Upper lobe of right lung (tissue), 1 donor: ENCODE results near the gene H3-3A. TPM values are rescaled to one million over a fixed set of nuclear protein-coding genes. Genes with fewer than 3 reads are reported as not detected.
"Not testable (repeated sequence)": the region's sequence is repeated elsewhere in the genome, so short reads cannot be mapped to it uniquely, and the experiment has no call there.

Experiments
- ATAC-seq: fragments of 200-7000 bp; cut with Tn5 transposase; one replicate; pipeline ENCODE4 v1.9.1; 2020; ENCODE audit warnings: mild to moderate bottlenecking, moderate library complexity
- DNase-seq: peaks from one replicate; pipeline ENCODE4 v3.0.0-alpha.2; 2020
- H3K27ac ChIP-seq: fragments of 200-600 bp; one replicate; pipeline ENCODE4 v1.8.0; 2022
- H3K27me3 ChIP-seq: fragments of 200-600 bp; one replicate; pipeline ENCODE4 v1.8.0; 2022; ENCODE audit warnings: mild to moderate bottlenecking
- H3K36me3 ChIP-seq: fragments of 200-600 bp; one replicate; pipeline ENCODE4 v1.8.0; 2022
- H3K4me1 ChIP-seq: fragments of 200-600 bp; one replicate; pipeline ENCODE4 v1.8.0; 2022
- H3K4me3 ChIP-seq: fragments of 200-600 bp; one replicate; pipeline ENCODE4 v1.8.0; 2022; ENCODE audit warnings: mild to moderate bottlenecking
- H3K9me3 ChIP-seq: fragments of 200-600 bp; one replicate; pipeline ENCODE4 v1.8.0; 2022
- CTCF ChIP-seq: fragments of 200-600 bp; IDR thresholded peaks from one replicate; pipeline ENCODE4 v1.8.0; 2022; ENCODE audit warnings: antibody characterized with exemption
- intact Hi-C: fragments of 100-400 bp; cut with DNase I; formaldehyde crosslinking; loops from one replicate; pipeline ENCODE4 v1.11.0; 2022
- total RNA-seq: library from RNA; stranded (reverse); fragmentation: NEBNext Ultra II Directional; extraction: Animal tissue kit (Norgen Biotek cat#: 25700); gene quantifications from one replicate; pipeline ENCODE4 v1.2.1, GENCODE V29; 2021
- donor health status: DM: no; HTN: yes; CAD: no; lungs with severe emphysema.

Gene H3-3A
- total RNA-seq, 1 donor from 2014 or later = 435 TPM

DNA sequence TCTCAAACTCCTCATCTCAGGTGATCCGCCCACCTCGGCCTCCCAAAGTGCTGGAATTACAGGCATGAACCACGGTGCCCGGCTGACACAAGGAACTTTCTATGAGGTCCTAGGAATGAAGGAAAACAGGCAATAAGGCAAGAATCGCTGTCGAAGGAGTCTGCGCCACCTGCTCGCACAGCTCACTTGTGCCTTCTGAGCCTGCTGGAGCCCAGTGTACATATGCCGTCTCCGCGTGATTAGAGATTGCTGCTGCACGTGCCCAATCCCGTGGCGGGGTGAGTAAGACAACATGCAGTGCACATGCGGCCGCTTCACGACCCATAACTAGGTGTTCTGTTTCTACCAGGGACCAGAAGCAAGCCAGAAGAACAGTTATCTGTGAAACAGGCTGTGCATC, 24.3 kb downstream of the H3-3A start:
- Histone ChIP-seq H3K4me3 (no peak overlapping the region), H3K9me3 (no peaks in the 10 kb centered on the region), H3K27ac (no peak overlapping the region), H3K27me3 (no peaks in the 10 kb centered on the region), H3K36me3 (no peaks in the 10 kb centered on the region), H3K4me1 (peaks cover 7% of the 10 kb centered on the region)
- intact Hi-C loops = no loop called here
- TF ChIP-seq CTCF = no peak
- DNase-seq = peak; percentile 48
- no peak for ATAC-seq

DNA sequence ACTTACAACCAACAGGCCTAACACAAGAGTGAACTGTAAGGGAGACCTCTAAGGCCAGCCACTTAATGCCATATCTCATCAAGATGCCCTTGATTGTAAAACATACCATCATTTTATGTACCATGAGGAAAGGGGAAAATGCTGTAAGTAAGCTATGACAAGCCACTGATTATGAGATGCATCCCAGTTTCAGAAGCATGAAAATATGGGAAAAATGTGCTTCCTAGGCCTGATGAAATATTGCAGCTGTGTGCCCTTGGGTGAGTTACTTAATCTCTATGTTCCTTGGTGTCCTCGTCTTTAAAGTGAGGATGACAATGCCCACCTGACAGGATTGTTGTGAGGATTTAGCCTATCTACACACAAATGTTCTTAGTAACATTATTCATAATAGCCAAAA, 28.9 kb downstream of the H3-3A start:
- H3K36me3 ChIP-seq = no peaks in the 10 kb centered on the region
- no peak overlapping the region for H3K4me3 ChIP-seq
- no peaks in the 10 kb centered on the region for H3K9me3 ChIP-seq
- H3K27ac ChIP-seq = no peak overlapping the region
- DNase-seq (no peak), ATAC-seq (no peak)
- TF ChIP-seq CTCF = no peak
- no peaks in the 10 kb centered on the region for H3K27me3 ChIP-seq
- H3K4me1 ChIP-seq = no peaks in the 10 kb centered on the region
- intact Hi-C loops = no loop called here

DNA sequence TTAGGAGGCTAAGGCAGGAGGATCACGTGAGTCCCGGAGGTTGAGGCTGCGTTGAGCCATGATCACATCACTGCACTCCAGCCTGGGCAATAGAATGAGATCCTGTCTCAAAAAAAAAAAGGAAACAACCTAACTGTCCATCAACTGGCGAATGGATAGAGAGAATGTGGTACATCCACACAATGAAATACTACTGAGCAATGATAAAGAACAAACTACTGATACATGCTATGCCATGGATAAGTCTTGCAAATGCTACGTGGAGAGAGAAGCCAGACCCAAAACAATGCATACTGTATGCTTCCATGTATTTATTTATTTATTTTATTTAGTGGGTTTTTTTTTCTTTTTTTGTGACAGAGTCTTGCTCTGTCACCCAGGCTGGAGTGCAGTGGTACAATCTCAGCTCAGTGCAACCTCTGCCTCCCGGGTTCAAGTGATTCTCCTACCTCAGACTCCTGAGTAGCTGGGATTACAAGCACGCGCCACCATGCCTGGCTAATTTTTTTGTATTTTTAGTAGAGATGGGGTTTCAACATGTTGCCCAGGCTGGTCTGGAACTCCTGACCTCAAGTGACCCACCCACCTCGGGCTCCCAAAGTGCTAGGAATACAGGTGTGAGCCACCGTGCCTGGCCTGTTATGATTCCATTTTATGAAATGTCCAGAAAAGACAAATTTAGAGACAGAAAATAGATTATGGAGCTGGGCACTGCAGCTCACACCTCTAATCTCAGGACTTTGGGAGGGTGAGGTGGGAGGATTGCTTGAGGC, 29.7 kb downstream of the H3-3A start:
- DNase-seq = peak; percentile 11
- H3K4me3 ChIP-seq, H3K36me3 ChIP-seq, intact Hi-C loops, H3K27ac ChIP-seq, H3K27me3 ChIP-seq, H3K9me3 ChIP-seq, ATAC-seq, H3K4me1 ChIP-seq: not testable (repeated sequence)

DNA sequence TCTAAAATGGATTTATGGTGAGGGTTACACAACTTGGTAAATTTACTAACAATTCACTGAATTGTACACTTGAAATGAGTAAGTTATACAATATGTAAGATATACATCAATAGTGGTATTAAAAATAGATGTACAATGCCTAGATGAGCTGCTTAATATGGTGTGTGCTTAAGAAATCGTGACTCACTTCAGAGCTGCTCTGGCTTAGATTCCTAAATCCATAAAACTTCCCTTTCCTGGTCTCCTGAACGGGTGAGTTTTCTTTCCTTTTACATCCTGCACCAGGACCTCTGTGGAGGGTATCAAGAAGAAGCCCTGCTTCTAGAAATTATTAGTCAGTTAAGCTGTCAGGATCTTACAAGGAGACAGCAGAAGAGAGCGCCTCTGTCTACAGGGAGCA, 30.4 kb downstream of the H3-3A start:
- Histone ChIP-seq H3K27ac (no peak overlapping the region), H3K4me1 (no peaks in the 10 kb centered on the region), H3K36me3 (no peaks in the 10 kb centered on the region), H3K27me3 (no peaks in the 10 kb centered on the region), H3K4me3 (no peak overlapping the region), H3K9me3 (no peaks in the 10 kb centered on the region)
- DNase-seq (no peak), ATAC-seq (no peak)
- intact Hi-C loops = no loop called here
- no peak for TF ChIP-seq CTCF

DNA sequence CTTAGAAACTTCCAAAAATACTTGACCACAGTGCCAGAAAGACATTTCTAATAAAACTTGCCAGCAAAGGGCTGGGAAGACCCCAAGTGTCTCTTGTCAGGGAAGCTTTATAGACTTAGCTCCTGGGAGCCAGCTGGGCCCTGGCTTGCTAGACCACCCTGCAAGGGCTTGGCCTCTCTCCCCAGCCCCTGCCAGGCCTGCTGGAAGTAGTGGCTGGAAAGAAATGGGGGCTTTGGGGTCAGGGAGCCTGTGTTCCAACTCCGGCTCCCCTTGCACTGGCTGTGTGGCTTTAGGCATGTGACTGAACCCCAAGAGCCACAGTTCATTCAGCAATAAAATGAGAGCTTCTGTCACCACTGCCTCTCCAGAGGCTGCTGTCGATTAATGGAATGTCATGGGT, 31.1 kb downstream of the H3-3A start:
- no peak overlapping the region for H3K27ac ChIP-seq
- no peak for ATAC-seq
- no peak for TF ChIP-seq CTCF
- intact Hi-C loops = no loop called here
- DNase-seq = peak; percentile 35
- H3K9me3 ChIP-seq = no peaks in the 10 kb centered on the region
- no peaks in the 10 kb centered on the region for H3K4me1 ChIP-seq
- H3K27me3 ChIP-seq = no peaks in the 10 kb centered on the region
- H3K4me3 ChIP-seq = no peak overlapping the region
- no peaks in the 10 kb centered on the region for H3K36me3 ChIP-seq

DNA sequence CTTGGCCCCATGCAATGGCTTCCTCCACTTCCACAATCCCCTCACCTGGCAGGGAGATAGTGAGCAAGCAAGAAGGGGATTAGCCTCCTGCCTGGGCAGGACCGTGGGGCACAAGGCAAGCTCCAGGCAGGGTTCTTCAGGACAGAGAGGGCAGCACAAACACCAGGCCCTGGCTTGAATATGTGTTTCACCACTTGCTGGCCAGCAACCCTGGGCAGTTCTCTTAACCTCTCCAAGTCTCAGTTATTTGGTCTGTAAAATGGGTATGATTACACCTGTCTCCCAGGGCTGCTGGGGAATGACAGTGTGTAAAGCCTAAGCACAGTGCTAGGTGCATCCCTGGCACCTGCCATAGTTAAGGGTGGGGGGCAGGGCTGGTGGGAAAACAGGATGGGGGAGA, 31.9 kb downstream of the H3-3A start:
- ATAC-seq (no peak), DNase-seq (peak; percentile 26)
- Histone ChIP-seq H3K4me3 (no peak overlapping the region), H3K36me3 (no peaks in the 10 kb centered on the region), H3K4me1 (no peaks in the 10 kb centered on the region), H3K9me3 (no peaks in the 10 kb centered on the region), H3K27me3 (no peaks in the 10 kb centered on the region), H3K27ac (no peak overlapping the region)
- intact Hi-C loops = no loop called here
- no peak for TF ChIP-seq CTCF
